HEK293 (cell line): Measurements from ENCODE around the gene IQGAP3.

Experiments
- CTCF ChIA-PET: fragments of 350-600 bp; formaldehyde crosslinking; extraction: SDS; loops from one replicate; lab custom pipeline; 2021; ENCODE audit warnings: antibody characterized with exemption; lab: Yijun Ruan, JAX
- POLR2A ChIA-PET: fragments of 300-600 bp; formaldehyde crosslinking; extraction: SDS; loops from one replicate; lab custom pipeline; 2020; ENCODE audit warnings: antibody characterized with exemption, inconsistent platforms; lab: Yijun Ruan, JAX
- H3K27ac ChIP-seq: fragments of 200-500 bp; sonication (Bioruptor generic); 2 replicates; pipeline ENCODE4 v1.5.1; 2014; ENCODE audit warnings: low read depth, low read length, control low read depth, inconsistent platforms; ENCODE audit errors: extremely low read depth
- H3K36me3 ChIP-seq, 2 experiments: fragments of 200-500 bp in 1 of 2; sonication (Bioruptor generic) in 1 of 2; 1 replicate in 1 of 2; 2 replicates in 1 of 2; pipeline ENCODE4 v1.5.1; 2014 to 2017; ENCODE audit warnings: inconsistent platforms in 2 of 2, low read length in 2 of 2; ENCODE audit not compliant: control insufficient read depth in 2 of 2, insufficient read depth in 1 of 2
- H3K4me1 ChIP-seq: fragments of 200-500 bp; sonication (Bioruptor generic); 2 replicates; pipeline ENCODE4 v1.5.1; 2014; ENCODE audit warnings: mild to moderate bottlenecking, low read length, inconsistent platforms; ENCODE audit not compliant: control insufficient read depth, insufficient read depth
- H3K4me3 ChIP-seq: 2 replicates; pipeline ENCODE4 v1.5.1; 2011; ENCODE audit warnings: low read depth, mild to moderate bottlenecking, control low read depth, low read length, moderate library complexity
- H3K9me3 ChIP-seq: fragments of 200-500 bp; sonication (Bioruptor generic); 2 replicates; pipeline ENCODE4 v1.5.1; 2014; ENCODE audit warnings: low read depth, low read length, inconsistent platforms; ENCODE audit not compliant: control insufficient read depth, insufficient read depth
- BCL11A ChIP-seq: fragments of 450-650 bp; formaldehyde crosslinking; IDR thresholded peaks from 2 replicates; pipeline ENCODE4 v1.5.1; 2016; ENCODE audit warnings: low read depth, missing biosample characterization, missing genetic modification characterization
- CTCF ChIP-seq: fragments of 450-650 bp; formaldehyde crosslinking; IDR thresholded peaks from 2 replicates; pipeline ENCODE4 v1.5.1; 2016; ENCODE audit warnings: missing biosample characterization, missing genetic modification characterization
- KLF17 ChIP-seq: fragments of 450-650 bp; formaldehyde crosslinking; IDR thresholded peaks from 2 replicates; pipeline ENCODE4 v1.5.1; 2016; ENCODE audit warnings: missing biosample characterization, missing genetic modification characterization
- PATZ1 ChIP-seq: fragments of 450-650 bp; formaldehyde crosslinking; IDR thresholded peaks from 2 replicates; pipeline ENCODE4 v1.5.1; 2016; ENCODE audit warnings: missing biosample characterization, missing genetic modification characterization
- PRDM2 ChIP-seq: fragments of 450-650 bp; formaldehyde crosslinking; IDR thresholded peaks from 2 replicates; pipeline ENCODE4 v1.5.1; 2016; ENCODE audit warnings: missing biosample characterization, missing genetic modification characterization, borderline replicate concordance
- SALL2 ChIP-seq: fragments of 450-650 bp; formaldehyde crosslinking; IDR thresholded peaks from 2 replicates; pipeline ENCODE4 v1.5.0; 2017; ENCODE audit warnings: missing biosample characterization, mild to moderate bottlenecking, missing genetic modification characterization, borderline replicate concordance
- ZNF10 ChIP-seq: fragments of 450-650 bp; formaldehyde crosslinking; IDR thresholded peaks from 2 replicates; pipeline ENCODE4 v1.5.1; 2017; ENCODE audit warnings: missing biosample characterization, missing genetic modification characterization
- ZNF121 ChIP-seq: fragments of 450-650 bp; formaldehyde crosslinking; IDR thresholded peaks from 2 replicates; pipeline ENCODE4 v1.5.1; 2016; ENCODE audit warnings: missing biosample characterization, missing genetic modification characterization
- ZNF2 ChIP-seq: fragments of 450-650 bp; formaldehyde crosslinking; IDR thresholded peaks from 2 replicates; pipeline ENCODE4 v1.5.1; 2016; ENCODE audit warnings: missing biosample characterization, missing genetic modification characterization
- ZNF341 ChIP-seq: fragments of 450-650 bp; formaldehyde crosslinking; IDR thresholded peaks from 2 replicates; pipeline ENCODE4; 2016; ENCODE audit warnings: low read depth, missing biosample characterization, missing genetic modification characterization
- ZNF501 ChIP-seq: fragments of 450-650 bp; formaldehyde crosslinking; IDR thresholded peaks from 2 replicates; pipeline ENCODE4 v1.5.1; 2016; ENCODE audit warnings: missing biosample characterization, missing genetic modification characterization
- ZNF596 ChIP-seq: fragments of 450-650 bp; IDR thresholded peaks from 2 replicates; pipeline ENCODE4 v1.5.0; 2018; ENCODE audit warnings: missing biosample characterization, mild to moderate bottlenecking, missing genetic modification characterization, moderate library complexity
- ZNF654 ChIP-seq: fragments of 450-650 bp; formaldehyde crosslinking; IDR thresholded peaks from 2 replicates; pipeline ENCODE4 v1.5.1; 2016; ENCODE audit warnings: low read depth, missing biosample characterization, missing genetic modification characterization
- ZNF664 ChIP-seq: fragments of 450-650 bp; formaldehyde crosslinking; IDR thresholded peaks from 2 replicates; pipeline ENCODE4 v1.5.1; 2016; ENCODE audit warnings: missing biosample characterization, missing genetic modification characterization
- ZNF670 ChIP-seq: fragments of 450-650 bp; formaldehyde crosslinking; IDR thresholded peaks from 2 replicates; pipeline ENCODE4 v1.5.1; 2016; ENCODE audit warnings: missing biosample characterization, missing genetic modification characterization, low read depth
- ZNF707 ChIP-seq: fragments of 450-650 bp; formaldehyde crosslinking; IDR thresholded peaks from 2 replicates; pipeline ENCODE4 v1.5.1; 2016; ENCODE audit warnings: missing biosample characterization, missing genetic modification characterization
- ZNF837 ChIP-seq: fragments of 450-650 bp; formaldehyde crosslinking; IDR thresholded peaks from 2 replicates; pipeline ENCODE4 v1.5.1; 2016; ENCODE audit warnings: missing biosample characterization, missing genetic modification characterization

IQGAP3 gene

GRCh38 chr1:156481527-156481926, 90.8 kb downstream of the IQGAP3 start:
- H3K9me3 ChIP-seq, result no peaks in the 10 kb centered on the region
- CTCF ChIA-PET, result interaction anchor here (1.3 to 2.2 kb wide), 6 partner anchors 9 to 23 kb away, joined by 4 to 14 read pairs (median 9); partner anchors contain the start of gene MEF2D
- H3K4me1 ChIP-seq, result no peaks in the 10 kb centered on the region
- no peak overlapping the region for H3K27ac ChIP-seq
- POLR2A ChIA-PET, result no interaction called here
- no peak overlapping the region for H3K4me3 ChIP-seq
- peaks cover 0 to 71% of the 10 kb centered on the region in 2 experiments; a peak in 1 of 3 replicates for H3K36me3 ChIP-seq
- no peak for TF ChIP-seq ZNF121
- TF ChIP-seq ZNF10 (tag by site-specific recombination), result no peak
- no peak for TF ChIP-seq ZNF654 (tag by site-specific recombination)
- TF ChIP-seq ZNF670 (tag by site-specific recombination), result no peak
- no peak for TF ChIP-seq PATZ1 (tag by site-specific recombination)
- no peak for TF ChIP-seq SALL2 (tag by site-specific recombination)

- Histone ChIP-seq H3K4me1 (no peaks in the 10 kb centered on the region), H3K36me3 (peaks cover 0 to 81% of the 10 kb centered on the region in 2 experiments; a peak in 1 of 3 replicates), H3K9me3 (no peaks in the 10 kb centered on the region), H3K27ac (no peak overlapping the region), H3K4me3 (no peak overlapping the region)
- CTCF ChIA-PET, result interaction anchor here (0.6 to 2.2 kb wide), 17 partner anchors 9 to 91 kb away, joined by 3 to 14 read pairs (median 4); partner anchors contain the start of gene MEF2D
- POLR2A ChIA-PET, result interaction anchor here (0.7 to 1.0 kb wide), 2 partner anchors 12 to 21 kb away, joined by 3 to 4 read pairs; partner anchors contain the start of gene MEF2D
- no peak for TF ChIP-seq BCL11A (tag by site-specific recombination)
- TF ChIP-seq ZNF341 (tag by site-specific recombination), result peak; percentile 17; the same call in 1 of the 2 replicates
- no peak for TF ChIP-seq ZNF596
- TF ChIP-seq ZNF501 (tag by site-specific recombination), result no peak
- TF ChIP-seq KLF17 (tag by site-specific recombination), result no peak
- peak; percentile 44 for TF ChIP-seq CTCF (tag by site-specific recombination)
- TF ChIP-seq ZNF707, result no peak
- no peak for TF ChIP-seq PRDM2 (tag by site-specific recombination)
- no peak for TF ChIP-seq ZNF664
- no peak for TF ChIP-seq ZNF837 (tag by site-specific recombination)
- peak; percentile 61; the same call in 1 of the 2 replicates for TF ChIP-seq ZNF2 (tag by site-specific recombination)
These were observed 91.8 kb downstream of the IQGAP3 start for GRCh38 chr1:156480411-156481192.
